ENCODE results near the gene ELMO1.

GRCh38 chr7:37362802-37363201 lies 85.9 kb downstream of the ELMO1 start:
- TF ChIP-seq POLR2AphosphoS5 (IDR thresholded peaks at IDR 0.05) (no peak), POLR2A (IDR thresholded peaks at IDR 0.05) (no peak)
- TF ChIP-seq, protein P1, sequence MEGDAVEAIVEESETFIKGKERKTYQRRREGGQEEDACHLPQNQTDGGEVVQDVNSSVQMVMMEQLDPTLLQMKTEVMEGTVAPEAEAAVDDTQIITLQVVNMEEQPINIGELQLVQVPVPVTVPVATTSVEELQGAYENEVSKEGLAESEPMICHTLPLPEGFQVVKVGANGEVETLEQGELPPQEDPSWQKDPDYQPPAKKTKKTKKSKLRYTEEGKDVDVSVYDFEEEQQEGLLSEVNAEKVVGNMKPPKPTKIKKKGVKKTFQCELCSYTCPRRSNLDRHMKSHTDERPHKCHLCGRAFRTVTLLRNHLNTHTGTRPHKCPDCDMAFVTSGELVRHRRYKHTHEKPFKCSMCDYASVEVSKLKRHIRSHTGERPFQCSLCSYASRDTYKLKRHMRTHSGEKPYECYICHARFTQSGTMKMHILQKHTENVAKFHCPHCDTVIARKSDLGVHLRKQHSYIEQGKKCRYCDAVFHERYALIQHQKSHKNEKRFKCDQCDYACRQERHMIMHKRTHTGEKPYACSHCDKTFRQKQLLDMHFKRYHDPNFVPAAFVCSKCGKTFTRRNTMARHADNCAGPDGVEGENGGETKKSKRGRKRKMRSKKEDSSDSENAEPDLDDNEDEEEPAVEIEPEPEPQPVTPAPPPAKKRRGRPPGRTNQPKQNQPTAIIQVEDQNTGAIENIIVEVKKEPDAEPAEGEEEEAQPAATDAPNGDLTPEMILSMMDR (IDR thresholded peaks at IDR 0.05): no peak
